H9 (cell line): ENCODE measurements around the gene CCDC187. TPM values are rescaled to one million over a fixed set of nuclear protein-coding genes. Genes with fewer than 3 reads are reported as not detected.

Experiments
- DNase-seq: peaks from one replicate; pipeline ENCODE4 v3.0.0-alpha.2; 2017
- H2AFZ ChIP-seq: one replicate; pipeline ENCODE4 v1.6.1; 2013; ENCODE audit warnings: mild to moderate bottlenecking, low read length, control low read depth, moderate library complexity
- H2AK5ac ChIP-seq: 2 replicates; pipeline ENCODE4 v1.6.1; 2013; ENCODE audit warnings: low read length, control low read depth, mixed read lengths; ENCODE audit not compliant: insufficient read length
- H2BK120ac ChIP-seq: one replicate; pipeline ENCODE4 v1.6.1; 2013; ENCODE audit warnings: low read depth, mild to moderate bottlenecking, low read length, control low read depth, inconsistent platforms; ENCODE audit not compliant: poor library complexity, severe bottlenecking
- H2BK12ac ChIP-seq: 2 replicates; pipeline ENCODE4 v1.6.1; 2013; ENCODE audit warnings: low read length, control low read depth, mixed read lengths, low read depth; ENCODE audit not compliant: insufficient read length
- H2BK15ac ChIP-seq: 2 replicates; pipeline ENCODE4 v1.6.1; 2013; ENCODE audit warnings: low read depth, low read length, control low read depth
- H2BK20ac ChIP-seq: one replicate; pipeline ENCODE4 v1.6.1; 2013; ENCODE audit warnings: low read depth, mild to moderate bottlenecking, low read length, control low read depth, inconsistent platforms; ENCODE audit not compliant: poor library complexity, severe bottlenecking
- H2BK5ac ChIP-seq: 2 replicates; pipeline ENCODE4 v1.6.1; 2013; ENCODE audit warnings: low read length, control low read depth, mixed read lengths; ENCODE audit not compliant: insufficient read length
- H3K14ac ChIP-seq: 2 replicates; pipeline ENCODE4 v1.6.1; 2013; ENCODE audit warnings: low read length, control low read depth; ENCODE audit not compliant: insufficient read depth
- H3K18ac ChIP-seq: 2 replicates; pipeline ENCODE4 v1.6.1; 2013; ENCODE audit warnings: low read depth, mild to moderate bottlenecking, mixed read lengths, low read length, control low read depth; ENCODE audit not compliant: insufficient read length
- H3K23ac ChIP-seq: 2 replicates; pipeline ENCODE4 v1.6.1; 2013; ENCODE audit warnings: low read length, control low read depth, mixed read lengths, low read depth; ENCODE audit not compliant: insufficient read length
- H3K23me2 ChIP-seq: 2 replicates; pipeline ENCODE4 v1.6.1; 2013; ENCODE audit warnings: low read depth, mild to moderate bottlenecking, mixed read lengths, low read length, control low read depth; ENCODE audit not compliant: insufficient read length, poor library complexity, severe bottlenecking
- H3K27ac ChIP-seq: 2 replicates; pipeline ENCODE4 v1.5.1; 2013; ENCODE audit warnings: low read length, control low read depth, mixed read lengths, low read depth; ENCODE audit not compliant: insufficient read length
- H3K27me3 ChIP-seq: 2 replicates; pipeline ENCODE4 v1.6.1; 2013; ENCODE audit warnings: low read length, control low read depth, inconsistent platforms; ENCODE audit not compliant: insufficient read depth
- H3K4ac ChIP-seq: 2 replicates; pipeline ENCODE4 v1.6.1; 2013; ENCODE audit warnings: low read depth, mild to moderate bottlenecking, control low read depth, inconsistent platforms, low read length, moderate library complexity
- H3K4me1 ChIP-seq: 2 replicates; pipeline ENCODE4 v1.6.1; 2013; ENCODE audit warnings: low read length, control low read depth, inconsistent platforms; ENCODE audit not compliant: insufficient read depth
- H3K4me2 ChIP-seq: 2 replicates; pipeline ENCODE4 v1.6.1; 2013; ENCODE audit warnings: low read length, control low read depth, mixed read lengths; ENCODE audit not compliant: insufficient read length, insufficient read depth
- H3K56ac ChIP-seq: 2 replicates; pipeline ENCODE4 v1.6.1; 2013; ENCODE audit warnings: low read depth, mild to moderate bottlenecking, mixed read lengths, low read length, control low read depth; ENCODE audit not compliant: insufficient read length
- H3K79me1 ChIP-seq: 2 replicates; pipeline ENCODE4 v1.6.1; 2013; ENCODE audit warnings: low read depth, mild to moderate bottlenecking, moderate library complexity, low read length, control low read depth, inconsistent platforms; ENCODE audit not compliant: insufficient read depth, poor library complexity, severe bottlenecking
- H3K79me2 ChIP-seq: 2 replicates; pipeline ENCODE4 v1.6.1; 2013; ENCODE audit warnings: low read length, control low read depth, inconsistent platforms; ENCODE audit not compliant: insufficient read depth
- H3K9ac ChIP-seq: 2 replicates; pipeline ENCODE4 v1.6.1; 2013; ENCODE audit warnings: low read length, control low read depth, mixed read lengths; ENCODE audit not compliant: insufficient read length; ENCODE audit errors: extremely low read depth
- H3K9me3 ChIP-seq: one replicate; pipeline ENCODE4 v1.6.1; 2013; ENCODE audit warnings: low read depth, low read length, inconsistent platforms; ENCODE audit not compliant: control insufficient read depth
- H3T11ph ChIP-seq: one replicate; pipeline ENCODE4 v1.6.1; 2013; ENCODE audit warnings: mild to moderate bottlenecking, low read length, control low read depth, inconsistent platforms
- H4K20me1 ChIP-seq: one replicate; pipeline ENCODE4 v1.6.1; 2013; ENCODE audit not compliant: control insufficient read depth, insufficient read length, insufficient read depth
- H4K5ac ChIP-seq: 2 replicates; pipeline ENCODE4 v1.6.1; 2013; ENCODE audit warnings: low read depth, mild to moderate bottlenecking, mixed read lengths, low read length, control low read depth; ENCODE audit not compliant: insufficient read length
- H4K8ac ChIP-seq: replicated peaks from 2 replicates; pipeline ENCODE4 v1.6.1; 2013; ENCODE audit warnings: low read length, control low read depth, mixed read lengths, low read depth; ENCODE audit not compliant: insufficient read length
- H4K91ac ChIP-seq: 2 replicates; pipeline ENCODE4 v1.6.1; 2013; ENCODE audit warnings: low read depth, mild to moderate bottlenecking, moderate library complexity, mixed read lengths, low read length, control low read depth; ENCODE audit not compliant: insufficient read length
- H3K27ac Mint-ChIP-seq, 3 experiments: 2 replicates in 2 of 3; 3 replicates in 1 of 3; pipeline ENCODE4 v1.8.0; 2020 to 2021; ENCODE audit warnings: mixed read lengths in 3 of 3, mild to moderate bottlenecking in 1 of 3, moderate library complexity in 1 of 3
- H3K27me3 Mint-ChIP-seq: 2 replicates; pipeline ENCODE4 v1.8.0; 2021; ENCODE audit warnings: low read depth, mild to moderate bottlenecking, moderate library complexity, mixed read lengths
- H3K36me3 Mint-ChIP-seq, 3 experiments: 2 replicates in 2 of 3; 3 replicates in 1 of 3; pipeline ENCODE4 v1.8.0; 2020 to 2021; ENCODE audit warnings: low read depth in 3 of 3, mixed read lengths in 3 of 3; ENCODE audit not compliant: insufficient read depth in 1 of 3
- H3K4me1 Mint-ChIP-seq, 2 experiments: 2 replicates each; pipeline ENCODE4 v1.8.0; 2020; ENCODE audit warnings: mixed read lengths in 2 of 2
- H3K4me3 Mint-ChIP-seq, 2 experiments: 2 replicates in 1 of 2; 3 replicates in 1 of 2; pipeline ENCODE4 v1.8.0; 2020 to 2021; ENCODE audit warnings: mild to moderate bottlenecking in 2 of 2, mixed read lengths in 2 of 2, moderate library complexity in 1 of 2
- H3K9me3 Mint-ChIP-seq, 2 experiments: 2 replicates in 1 of 2; 3 replicates in 1 of 2; pipeline ENCODE4 v1.8.0; 2020; ENCODE audit warnings: mild to moderate bottlenecking in 2 of 2, mixed read lengths in 2 of 2, moderate library complexity in 1 of 2
- CTCF ChIP-seq: fragments of 200-600 bp; sonication (generic); conservative IDR thresholded peaks from 3 replicates; pipeline ENCODE4 v1.8.0; 2021; ENCODE audit warnings: antibody characterized with exemption, mild to moderate bottlenecking
- WGBS: extraction: QIAGEN DNeasy Blood & Tissue Kit; methylation state at CpG from one replicate; pipeline ENCODE4 v1.1.7; 2013; ENCODE audit warnings: missing lambda C conversion rate, low lambda C conversion rate, mixed read lengths; ENCODE audit not compliant: insufficient read length; ENCODE audit errors: extremely low coverage; 5-methylcytosine and 5-hydroxymethylcytosine counted together
- total RNA-seq: library from RNA; stranded (reverse); gene quantifications from 2 replicates; pipeline ENCODE4 v1.2.1, GENCODE V29; 2021

Gene CCDC187
- total RNA-seq, 1 experiment from 2014 or later = 0.07 TPM

- TF ChIP-seq CTCF = no peak
- no CpG with 5 or more reads among the region's 28 CpGs for WGBS
- Histone ChIP-seq H3K79me1 (no peaks in the 10 kb centered on the region), H3K27me3 (no peaks in the 10 kb centered on the region), H3T11ph (no peak overlapping the region), H3K14ac (no peak overlapping the region; the same call in 1 of the 2 replicates), H2BK15ac (no peak overlapping the region), H3K9me3 (no peaks in the 10 kb centered on the region), H2BK12ac (no peak overlapping the region), H2AK5ac (no peak overlapping the region), H4K8ac (no peak overlapping the region), H3K18ac (no peak overlapping the region), H3K79me2 (no peaks in the 10 kb centered on the region), H3K27ac (no peak overlapping the region), H4K20me1 (no peaks in the 10 kb centered on the region), H4K5ac (no peak overlapping the region), H2BK120ac (no peak overlapping the region), H3K4ac (no peak overlapping the region), H3K23ac (no peak overlapping the region), H3K23me2 (no peaks in the 10 kb centered on the region), H2BK5ac (no peak overlapping the region), H3K9ac (no peak overlapping the region), H2AFZ (no peak overlapping the region), H3K56ac (no peak overlapping the region), H3K4me1 (no peaks in the 10 kb centered on the region), H3K4me2 (no peak overlapping the region), H2BK20ac (no peak overlapping the region), H4K91ac (no peak overlapping the region)
- DNase-seq = no peak
- H3K4me1 Mint-ChIP-seq = peaks cover 0 to 8% of the 10 kb centered on the region in 2 experiments; a peak in 3 of 4 replicates
- peaks cover 4% of the 10 kb centered on the region for H3K27me3 Mint-ChIP-seq
- peaks cover 0 to 2% of the 10 kb centered on the region in 2 experiments; a peak in 2 of 5 replicates for H3K9me3 Mint-ChIP-seq
- peak overlapping the region in 1 of 3 experiments; percentile 57; a peak in 1 of 7 replicates for H3K27ac Mint-ChIP-seq
- no peaks in the 10 kb centered on the region for H3K36me3 Mint-ChIP-seq
- H3K4me3 Mint-ChIP-seq = no peak overlapping the region
Observed at GRCh38 chr9:136274786-136275654, 28.9 kb downstream of the CCDC187 start.
